Right atrium auricular region (tissue), 2 donors: Measurements from ENCODE around the gene SLC9A9. TPM values are rescaled to one million over a fixed set of nuclear protein-coding genes. Genes with fewer than 3 reads are reported as not detected.

Source experiments
- DNase-seq: peaks from one replicate; pipeline ENCODE4 v3.0.0-alpha.2; 2019; ENCODE audit warnings: low spot score
- H3K27ac ChIP-seq, 2 donors: fragments of 200-600 bp; sonication (generic); 1 replicate in 1 of 2; 2 replicates in 1 of 2; pipeline ENCODE4 v1.5.1; 2016 to 2019
- H3K27me3 ChIP-seq, 2 donors: fragments of 200-600 bp; sonication (generic); one replicate each; pipeline versions ENCODE4 v1.5.1 to v1.6.0; 2017 to 2019
- H3K36me3 ChIP-seq: fragments of 200-600 bp; sonication (generic); one replicate; pipeline ENCODE4 v1.5.1; 2016
- H3K4me1 ChIP-seq, 2 donors: fragments of 200-600 bp; sonication (generic); one replicate each; pipeline versions ENCODE4 v1.5.1 to v1.6.0; 2017 to 2019
- H3K4me3 ChIP-seq, 2 donors: fragments of 200-600 bp; sonication (generic); 1 replicate in 1 of 2; 2 replicates in 1 of 2; pipeline ENCODE4 v1.5.1; 2017 to 2019; ENCODE audit warnings: mild to moderate bottlenecking in 1 of 2, moderate library complexity in 1 of 2
- H3K9me3 ChIP-seq, 2 donors: fragments of 200-600 bp; sonication (generic); one replicate each; pipeline ENCODE4 v1.5.1; 2019
- CTCF ChIP-seq, 2 donors: fragments of 200-600 bp; sonication (generic); IDR thresholded peaks; one replicate each; pipeline ENCODE4 v1.5.1; 2019; ENCODE audit warnings: antibody characterized with exemption in 2 of 2
- total RNA-seq, 2 donors: library from RNA; depleted of rRNA; stranded (reverse); fragments of >200 nt; gene quantifications; one replicate each; pipeline ENCODE4 v1.1.0, GENCODE V29; 2016

SLC9A9 gene
- total RNA-seq, 2 donors from 2014 or later: 3.1 to 4.2 TPM

GRCh38 chr3:143514874-143515273 is 333.4 kb downstream of the SLC9A9 start:
- H3K4me1 ChIP-seq: no peaks in the 10 kb centered on the region
- H3K27ac ChIP-seq: no peak overlapping the region
- no peak for DNase-seq
- H3K9me3 ChIP-seq: no peaks in the 10 kb centered on the region
- H3K27me3 ChIP-seq: no peaks in the 10 kb centered on the region
- no peaks in the 10 kb centered on the region for H3K36me3 ChIP-seq
- TF ChIP-seq CTCF (IDR thresholded peaks at IDR 0.05): no peak
- H3K4me3 ChIP-seq: no peak overlapping the region

- no peaks in the 10 kb centered on the region for H3K36me3 ChIP-seq
- no peak for DNase-seq
- no peak for TF ChIP-seq CTCF (IDR thresholded peaks at IDR 0.05)
- no peaks in the 10 kb centered on the region for H3K4me1 ChIP-seq
- H3K4me3 ChIP-seq: no peak overlapping the region
- H3K27me3 ChIP-seq: no peaks in the 10 kb centered on the region
- H3K27ac ChIP-seq: no peak overlapping the region
- H3K9me3 ChIP-seq: no peaks in the 10 kb centered on the region
Measured at GRCh38 chr3:143514109-143514508, 334.2 kb downstream of the SLC9A9 start.

GRCh38 chr3:143511174-143511879 is 336.9 kb downstream of the SLC9A9 start:
- no peaks in the 10 kb centered on the region for H3K36me3 ChIP-seq
- H3K4me1 ChIP-seq: no peaks in the 10 kb centered on the region
- H3K9me3 ChIP-seq: no peaks in the 10 kb centered on the region
- H3K27ac ChIP-seq: no peak overlapping the region
- no peak overlapping the region for H3K4me3 ChIP-seq
- no peaks in the 10 kb centered on the region for H3K27me3 ChIP-seq
- TF ChIP-seq CTCF (IDR thresholded peaks at IDR 0.05): no peak
- no peak for DNase-seq

GRCh38 chr3:143510601-143511000 is 337.7 kb downstream of the SLC9A9 start:
- Histone ChIP-seq H3K4me1 (no peaks in the 10 kb centered on the region), H3K9me3 (no peaks in the 10 kb centered on the region), H3K36me3 (no peaks in the 10 kb centered on the region), H3K27me3 (no peaks in the 10 kb centered on the region), H3K27ac (no peak overlapping the region), H3K4me3 (no peak overlapping the region)
- TF ChIP-seq CTCF (IDR thresholded peaks at IDR 0.05): no peak
- no peak for DNase-seq

GRCh38 chr3:143507735-143508580 is 340.3 kb downstream of the SLC9A9 start:
- Histone ChIP-seq H3K9me3 (no peaks in the 10 kb centered on the region), H3K27me3 (no peaks in the 10 kb centered on the region), H3K36me3 (no peaks in the 10 kb centered on the region), H3K4me1 (no peaks in the 10 kb centered on the region), H3K4me3 (no peak overlapping the region), H3K27ac (peak overlapping the region in 1 of 2 donors; percentile 24)
- DNase-seq: no peak
- TF ChIP-seq CTCF (IDR thresholded peaks at IDR 0.05): no peak
